HT1080 (cell line): Measurements from ENCODE around the gene LFNG. TPM values are rescaled to one million over a fixed set of nuclear protein-coding genes. Genes with fewer than 3 reads are reported as not detected.
"Not testable (repeated sequence)": the region's sequence is repeated elsewhere in the genome, so short reads cannot be mapped to it uniquely, and the experiment has no call there.

Source experiments
- DNase-seq: peaks from one replicate; pipeline ENCODE4 v3.0.0-alpha.2; 2015; ENCODE audit warnings: low read depth
- total RNA-seq: library from RNA; depleted of rRNA; stranded (reverse); fragments of >200 nt; shearing (Covaris generic); gene quantifications from 2 replicates; pipeline ENCODE4 v1.2.3, GENCODE V29; 2014

Gene LFNG
- total RNA-seq, 1 experiment from 2014 or later = 8.3 TPM

- no peak for DNase-seq
Observed at GRCh38 chr7:2528481-2529095, 9.0 kb downstream of the LFNG start.

GRCh38 chr7:2529161-2530070 is 9.8 kb downstream of the LFNG start:
- DNase-seq = peak; percentile 78

GRCh38 chr7:2530071-2530987 is 10.8 kb downstream of the LFNG start:
- DNase-seq = peak; percentile 61

- not testable (repeated sequence) for DNase-seq
Observed at GRCh38 chr7:2530994-2531795, 11.6 kb downstream of the LFNG start.

GRCh38 chr7:2531796-2532110 is 12.2 kb downstream of the LFNG start:
- not testable (repeated sequence) for DNase-seq

GRCh38 chr7:2532199-2532772 is 12.7 kb downstream of the LFNG start:
- DNase-seq = not testable (repeated sequence)

- not testable (repeated sequence) for DNase-seq
Observed at GRCh38 chr7:2532816-2533215, 13.2 kb downstream of the LFNG start.

- not testable (repeated sequence) for DNase-seq
Observed at GRCh38 chr7:2533566-2533965, 14.0 kb downstream of the LFNG start.

GRCh38 chr7:2534214-2534613 is 14.6 kb downstream of the LFNG start:
- DNase-seq = not testable (repeated sequence)

GRCh38 chr7:2535872-2536627 is 16.5 kb downstream of the LFNG start:
- not testable (repeated sequence) for DNase-seq

GRCh38 chr7:2537981-2538851 is 18.6 kb downstream of the LFNG start:
- no peak for DNase-seq

- no peak for DNase-seq
Observed at GRCh38 chr7:2539031-2539911, 19.7 kb downstream of the LFNG start.

GRCh38 chr7:2540133-2540532 is 20.6 kb downstream of the LFNG start:
- DNase-seq = no peak

GRCh38 chr7:2540641-2541051 is 21.1 kb downstream of the LFNG start:
- DNase-seq = no peak

- no peak for DNase-seq
Observed at GRCh38 chr7:2541291-2542010, 21.9 kb downstream of the LFNG start.

GRCh38 chr7:2542011-2542915 is 22.7 kb downstream of the LFNG start:
- no peak for DNase-seq
